ENCODE results near the gene CATSPERD. TPM values are rescaled to one million over a fixed set of nuclear protein-coding genes. Genes with fewer than 3 reads are reported as not detected.

CATSPERD gene
- total and polyA plus RNA-seq, 2 of the 4 experiments (the other 2 are of a cell fraction) = not detected

DNA sequence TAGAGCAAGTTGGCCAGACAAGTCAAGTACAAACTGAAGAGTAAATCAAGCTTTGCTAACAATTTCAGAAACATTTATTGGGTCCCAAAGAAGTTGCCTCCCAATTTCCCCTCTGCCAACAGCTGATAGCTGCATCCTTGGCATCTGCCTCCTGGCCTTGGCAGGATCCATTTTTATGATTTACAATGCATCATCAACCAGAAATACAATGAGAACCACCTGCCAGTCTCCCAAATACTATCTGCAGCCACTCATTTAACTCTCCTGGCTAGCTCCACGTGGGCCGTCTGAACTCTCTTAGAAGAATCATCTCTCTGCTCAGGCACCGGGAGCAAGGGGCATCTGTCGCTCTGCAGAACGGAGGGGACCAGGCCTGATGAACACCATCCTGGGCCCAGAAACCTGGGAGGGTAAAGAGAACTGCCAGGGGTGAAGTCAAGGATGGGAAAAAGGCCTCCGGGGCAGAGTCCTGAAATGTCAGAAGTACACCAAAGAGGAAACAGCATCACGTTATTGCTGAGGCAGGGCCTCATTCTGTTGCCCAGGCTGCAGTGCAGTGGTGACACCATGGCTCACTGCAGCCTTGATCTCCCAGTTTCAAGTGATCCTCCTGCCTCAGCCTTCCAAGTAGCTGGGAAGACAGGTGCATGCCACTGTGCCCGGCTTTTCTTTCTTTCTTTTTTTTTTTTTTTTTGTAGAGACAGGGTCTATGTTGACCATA lies 3.1 kb upstream of the CATSPERD start:
- no peak overlapping the region for H2BK5ac ChIP-seq (ENCODE audit: low read depth, low read length, poor library complexity, severe bottlenecking)
- H3K4me2 ChIP-seq (ENCODE audit: low read depth, low read length) = no peak overlapping the region; the same call in 1 of the 2 replicates
- no peak overlapping the region for H3K4me3 ChIP-seq (ENCODE audit: insufficient read depth, low read depth, low read length)
- H3K23ac ChIP-seq (ENCODE audit: low read depth, low read length) = 0 out of 2 replicates have a peak overlapping the region, but pooled peaks have one; percentile 25
- peaks cover 50% of the 10 kb centered on the region for H4K20me1 ChIP-seq (ENCODE audit: insufficient read depth, low read length)
- 100% methylated on average over 1 of the region's 8 CpGs; no CpG with 5 or more reads in 1 of the 2 experiments for WGBS, 2 experiments (ENCODE audit: extremely low coverage in 2 of 2, insufficient read length in 1 of 2)
- peaks cover 22% of the 10 kb centered on the region for H3K36me3 ChIP-seq (ENCODE audit: control insufficient read depth, insufficient read depth, low read length)
- peaks cover 9% of the 10 kb centered on the region for H3K9me1 ChIP-seq (ENCODE audit: insufficient read depth, low read length)
- H2AK5ac ChIP-seq (ENCODE audit: low read depth, low read length) = peak overlapping the region; percentile 79; the same call in 1 of the 2 replicates
- ChIA-PET CTCF (no interaction called here), POLR2A (ENCODE audit: unreplicated experiment) (no interaction called here)
- no peak overlapping the region for H3K56ac ChIP-seq (ENCODE audit: extremely low read depth, insufficient read depth, low read length)
- TF ChIP-seq, protein P1, sequence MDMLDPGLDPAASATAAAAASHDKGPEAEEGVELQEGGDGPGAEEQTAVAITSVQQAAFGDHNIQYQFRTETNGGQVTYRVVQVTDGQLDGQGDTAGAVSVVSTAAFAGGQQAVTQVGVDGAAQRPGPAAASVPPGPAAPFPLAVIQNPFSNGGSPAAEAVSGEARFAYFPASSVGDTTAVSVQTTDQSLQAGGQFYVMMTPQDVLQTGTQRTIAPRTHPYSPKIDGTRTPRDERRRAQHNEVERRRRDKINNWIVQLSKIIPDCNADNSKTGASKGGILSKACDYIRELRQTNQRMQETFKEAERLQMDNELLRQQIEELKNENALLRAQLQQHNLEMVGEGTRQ (IDR thresholded peaks at IDR 0.05; ENCODE audit: low read depth, low read length) = no peak
- TF ChIP-seq, protein P2, sequence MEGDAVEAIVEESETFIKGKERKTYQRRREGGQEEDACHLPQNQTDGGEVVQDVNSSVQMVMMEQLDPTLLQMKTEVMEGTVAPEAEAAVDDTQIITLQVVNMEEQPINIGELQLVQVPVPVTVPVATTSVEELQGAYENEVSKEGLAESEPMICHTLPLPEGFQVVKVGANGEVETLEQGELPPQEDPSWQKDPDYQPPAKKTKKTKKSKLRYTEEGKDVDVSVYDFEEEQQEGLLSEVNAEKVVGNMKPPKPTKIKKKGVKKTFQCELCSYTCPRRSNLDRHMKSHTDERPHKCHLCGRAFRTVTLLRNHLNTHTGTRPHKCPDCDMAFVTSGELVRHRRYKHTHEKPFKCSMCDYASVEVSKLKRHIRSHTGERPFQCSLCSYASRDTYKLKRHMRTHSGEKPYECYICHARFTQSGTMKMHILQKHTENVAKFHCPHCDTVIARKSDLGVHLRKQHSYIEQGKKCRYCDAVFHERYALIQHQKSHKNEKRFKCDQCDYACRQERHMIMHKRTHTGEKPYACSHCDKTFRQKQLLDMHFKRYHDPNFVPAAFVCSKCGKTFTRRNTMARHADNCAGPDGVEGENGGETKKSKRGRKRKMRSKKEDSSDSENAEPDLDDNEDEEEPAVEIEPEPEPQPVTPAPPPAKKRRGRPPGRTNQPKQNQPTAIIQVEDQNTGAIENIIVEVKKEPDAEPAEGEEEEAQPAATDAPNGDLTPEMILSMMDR (conservative IDR thresholded peaks at IDR 0.05; ENCODE audit: low read depth, low read length) = no peak
- no peak overlapping the region for H4K5ac ChIP-seq (ENCODE audit: low read depth, low read length)
- peak overlapping the region; percentile 18; the same call in 1 of the 2 replicates for H3K9ac ChIP-seq (ENCODE audit: low read depth, low read length)
- no peak overlapping the region for H4K91ac ChIP-seq (ENCODE audit: insufficient read depth, low read depth, low read length)
- peak overlapping the region; percentile 93; the same call in 1 of the 2 replicates for H3K4ac ChIP-seq (ENCODE audit: low read depth, low read length)
- BruUV-seq (replicated peaks) = no TSS peak
- no peak for ATAC-seq (ENCODE audit: low read depth)
- peak overlapping the region; percentile 74; the same call in 1 of the 2 replicates for H3K27ac ChIP-seq (ENCODE audit: insufficient read depth, low read length)
- H4K8ac ChIP-seq (ENCODE audit: low read depth in 2 of 2, low read length in 2 of 2) = no peak overlapping the region
- peaks cover 4% of the 10 kb centered on the region for H3K4me1 ChIP-seq (ENCODE audit: control insufficient read depth, insufficient read depth, low read length)
- dilution Hi-C loops (cut with HindIII; ENCODE audit: low sequenced_read_pairs, unreplicated experiment) = no loop called here
- H2AFZ ChIP-seq (replicated peaks; ENCODE audit: low read length, poor library complexity) = no peak overlapping the region
- no peak for DNase-seq
- no peaks in the 10 kb centered on the region for H3K27me3 ChIP-seq (ENCODE audit: control insufficient read depth, insufficient read depth, low read length)
- no peak overlapping the region for H2BK15ac ChIP-seq (ENCODE audit: low read depth, low read length)
- H2BK120ac ChIP-seq (ENCODE audit: low read depth, low read length) = no peak overlapping the region; the same call in 1 of the 2 replicates
- peak overlapping the region; percentile 34 for H2AK9ac ChIP-seq (replicated peaks; ENCODE audit: low read depth, low read length, poor library complexity)
- H3K9me3 ChIP-seq (ENCODE audit: control insufficient read depth, insufficient read depth, low read length) = no peaks in the 10 kb centered on the region
- H3K79me1 ChIP-seq (ENCODE audit: low read depth in 1 of 2, low read length in 2 of 2) = peaks cover 8 to 46% of the 10 kb centered on the region in 2 experiments; a peak in 3 of 4 replicates
- intact Hi-C loops (cut with micrococcal nuclease) = no loop called here
- H3K14ac ChIP-seq (replicated peaks; ENCODE audit: low read depth, low read length) = no peak overlapping the region
- in situ Hi-C loops (cut with MboI; ENCODE audit: low sequenced_read_pairs) = no loop called here
- H3K18ac ChIP-seq (ENCODE audit: low read depth, low read length) = no peak overlapping the region
- H2BK20ac ChIP-seq (ENCODE audit: low read depth, low read length) = no peak overlapping the region
